Caco-2 (cell line): ENCODE data around the gene TSPAN14. TPM values are rescaled to one million over a fixed set of nuclear protein-coding genes. Genes with fewer than 3 reads are reported as not detected.
A peak's percentile ranks its signal among the peaks of the same experiment; 100 is the strongest.

Experiments
- BruUV-seq: library from RNA; stranded (reverse); fragments of 400-500 nt; replicated peaks from 2 replicates; lab custom pipeline; 2021; lab: Mats Ljungman, UMichigan
- CTCF ChIA-PET: fragments of 300-600 bp; sonication (Branson Sonifier 250); formaldehyde crosslinking; loops from one replicate; lab custom pipeline; 2022; ENCODE audit warnings: antibody characterized with exemption; lab: Charles Lee
- POLR2A ChIA-PET: fragments of 300-600 bp; sonication (Branson Sonifier 250); formaldehyde crosslinking; loops from one replicate; lab custom pipeline; 2022; ENCODE audit warnings: antibody characterized with exemption; lab: Charles Lee
- DNase-seq, 2 experiments: peaks; one replicate each; pipeline versions ENCODE4 v3.0.0 to v3.0.0-alpha.2; 2020 to 2022
- H3K27me3 ChIP-seq: replicated peaks from 2 replicates; pipeline ENCODE4 v1.6.0; 2011; ENCODE audit warnings: low read length; ENCODE audit not compliant: control insufficient read depth, insufficient read depth
- H3K36me3 ChIP-seq: 2 replicates; pipeline ENCODE4 v1.5.1; 2011; ENCODE audit warnings: low read length; ENCODE audit not compliant: control insufficient read depth, insufficient read depth
- H3K4me1 ChIP-seq: fragments of 250-450 bp; sonication (Bioruptor Pico); 2 replicates; pipeline ENCODE4 v1.5.1; 2020; ENCODE audit warnings: mild to moderate bottlenecking
- H3K4me3 ChIP-seq: 2 replicates; pipeline ENCODE4 v1.5.1; 2011; ENCODE audit warnings: low read depth, mild to moderate bottlenecking, control low read depth, low read length
- H3K9me3 ChIP-seq: fragments of 250-450 bp; sonication (Bioruptor Pico); 2 replicates; pipeline ENCODE4 v1.5.1; 2020; ENCODE audit warnings: mild to moderate bottlenecking, moderate library complexity
- H3K27ac Mint-ChIP-seq: one replicate; pipeline ENCODE4 v1.8.0; 2022; ENCODE audit warnings: mixed read lengths; ENCODE audit not compliant: unreplicated experiment
- H3K27me3 Mint-ChIP-seq: one replicate; pipeline ENCODE4 v1.8.0; 2022; ENCODE audit warnings: mixed read lengths; ENCODE audit not compliant: insufficient read depth, unreplicated experiment
- H3K36me3 Mint-ChIP-seq: one replicate; pipeline ENCODE4 v1.8.0; 2022; ENCODE audit warnings: mild to moderate bottlenecking, mixed read lengths; ENCODE audit not compliant: insufficient read depth, unreplicated experiment
- H3K4me1 Mint-ChIP-seq: one replicate; pipeline ENCODE4 v1.8.0; 2022; ENCODE audit warnings: low read depth, mixed read lengths; ENCODE audit not compliant: unreplicated experiment
- H3K4me3 Mint-ChIP-seq: one replicate; pipeline ENCODE4 v1.8.0; 2022; ENCODE audit warnings: mild to moderate bottlenecking, moderate library complexity, mixed read lengths; ENCODE audit not compliant: unreplicated experiment
- H3K9me3 Mint-ChIP-seq: one replicate; pipeline ENCODE4 v1.8.0; 2022; ENCODE audit warnings: mixed read lengths; ENCODE audit not compliant: unreplicated experiment
- CTCF ChIP-seq, 2 experiments: fragments of 200-600 bp in 1 of 2; IDR thresholded peaks; 1 replicate in 1 of 2; 2 replicates in 1 of 2; pipeline versions ENCODE4 v1.5.1 to v1.8.0; 2011 to 2022; ENCODE audit warnings: antibody characterized with exemption in 1 of 2, control low read depth in 1 of 2, inconsistent platforms in 1 of 2, low read depth in 1 of 2, low read length in 1 of 2, mild to moderate bottlenecking in 1 of 2, moderate library complexity in 1 of 2; ENCODE audit not compliant: insufficient read depth in 1 of 2, severe bottlenecking in 1 of 2, unreplicated experiment in 1 of 2
- intact Hi-C: fragments of 100-400 bp; cut with micrococcal nuclease; formaldehyde crosslinking; loops from one replicate; pipeline ENCODE4 v1.10.0; 2022; ENCODE audit not compliant: unreplicated experiment
- total RNA-seq: library from RNA; stranded (reverse); gene quantifications from 2 replicates; pipeline ENCODE4 v1.2.3, GENCODE V29; 2022

Gene TSPAN14
- total RNA-seq, 1 experiment from 2014 or later: 140 TPM

GRCh38 chr10:80409121-80409520, 45.0 kb upstream of the TSPAN14 start:
- ChIA-PET POLR2A (no interaction called here), CTCF (no interaction called here)
- DNase-seq: no peak
- peak overlapping the region; percentile 93 for H3K27ac Mint-ChIP-seq
- no peaks in the 10 kb centered on the region for H3K9me3 Mint-ChIP-seq
- Histone ChIP-seq H3K4me1 (peaks cover 26% of the 10 kb centered on the region), H3K36me3 (no peaks in the 10 kb centered on the region; the same call in 1 of the 2 replicates), H3K4me3 (peak overlapping the region; percentile 92), H3K9me3 (no peaks in the 10 kb centered on the region), H3K27me3 (no peaks in the 10 kb centered on the region)
- H3K4me3 Mint-ChIP-seq: peak overlapping the region; percentile 95
- TF ChIP-seq CTCF (IDR thresholded peaks at IDR 0.05; ENCODE audit: insufficient read depth in 1 of 2, low read depth in 1 of 2, low read length in 1 of 2, severe bottlenecking in 1 of 2, unreplicated experiment in 1 of 2): no peak
- BruUV-seq: no TSS peak
- no peaks in the 10 kb centered on the region for H3K27me3 Mint-ChIP-seq
- H3K4me1 Mint-ChIP-seq: peaks cover 31% of the 10 kb centered on the region
- intact Hi-C loops: no loop called here
- peaks cover 15% of the 10 kb centered on the region for H3K36me3 Mint-ChIP-seq

GRCh38 chr10:80410122-80410521, 44.0 kb upstream of the TSPAN14 start:
- intact Hi-C loops: no loop called here
- BruUV-seq: no TSS peak
- no peak for DNase-seq
- no peak overlapping the region for H3K27ac Mint-ChIP-seq
- H3K4me1 Mint-ChIP-seq: peaks cover 31% of the 10 kb centered on the region
- no peak for TF ChIP-seq CTCF (IDR thresholded peaks at IDR 0.05; ENCODE audit: insufficient read depth in 1 of 2, low read depth in 1 of 2, low read length in 1 of 2, severe bottlenecking in 1 of 2, unreplicated experiment in 1 of 2)
- Histone ChIP-seq H3K4me3 (no peak overlapping the region), H3K36me3 (no peaks in the 10 kb centered on the region; the same call in 1 of the 2 replicates), H3K9me3 (no peaks in the 10 kb centered on the region), H3K4me1 (peaks cover 36% of the 10 kb centered on the region), H3K27me3 (no peaks in the 10 kb centered on the region)
- peaks cover 15% of the 10 kb centered on the region for H3K36me3 Mint-ChIP-seq
- peak overlapping the region; percentile 95 for H3K4me3 Mint-ChIP-seq
- no peaks in the 10 kb centered on the region for H3K9me3 Mint-ChIP-seq
- H3K27me3 Mint-ChIP-seq: no peaks in the 10 kb centered on the region
- CTCF ChIA-PET: no interaction called here
- POLR2A ChIA-PET: no interaction called here

GRCh38 chr10:80410578-80411145, 43.4 kb upstream of the TSPAN14 start:
- intact Hi-C loops: no loop called here
- Mint-ChIP-seq H3K27ac (peak overlapping the region; percentile 11), H3K4me1 (peaks cover 36% of the 10 kb centered on the region), H3K9me3 (no peaks in the 10 kb centered on the region), H3K36me3 (peaks cover 15% of the 10 kb centered on the region), H3K4me3 (no peak overlapping the region), H3K27me3 (no peaks in the 10 kb centered on the region)
- ChIA-PET CTCF (no interaction called here), POLR2A (no interaction called here)
- Histone ChIP-seq H3K4me3 (no peak overlapping the region), H3K4me1 (peaks cover 41% of the 10 kb centered on the region), H3K9me3 (no peaks in the 10 kb centered on the region), H3K27me3 (no peaks in the 10 kb centered on the region), H3K36me3 (no peaks in the 10 kb centered on the region; the same call in 1 of the 2 replicates)
- no TSS peak for BruUV-seq
- no peak for DNase-seq
- no peak for TF ChIP-seq CTCF (IDR thresholded peaks at IDR 0.05; ENCODE audit: insufficient read depth in 1 of 2, low read depth in 1 of 2, low read length in 1 of 2, severe bottlenecking in 1 of 2, unreplicated experiment in 1 of 2)
